Esophagus squamous epithelium (tissue), 5 donors: ENCODE measurements around the gene TEX29. TPM values are rescaled to one million over a fixed set of nuclear protein-coding genes. Genes with fewer than 3 reads are reported as not detected.

Experiments used
- DNase-seq: peaks from one replicate; lab custom pipeline; 2025; lab: John Stamatoyannopoulos, UW
- H3K27ac ChIP-seq, 4 donors: fragments of 200-600 bp; sonication (generic); one replicate each; pipeline ENCODE4 v1.5.1; 2016 to 2019; ENCODE audit warnings: mild to moderate bottlenecking in 1 of 4
- H3K27me3 ChIP-seq, 4 donors: fragments of 200-600 bp; sonication (generic); 1 replicate in 3 of 4; 2 replicates in 1 of 4; pipeline versions ENCODE4 v1.5.1 to v1.6.0; 2017 to 2021; ENCODE audit warnings: antibody characterized with exemption in 1 of 4
- H3K36me3 ChIP-seq, 3 donors: fragments of 200-600 bp; sonication (generic); one replicate each; pipeline ENCODE4 v1.5.1; 2016 to 2019
- H3K4me1 ChIP-seq, 3 donors: fragments of 200-600 bp; sonication (generic); one replicate each; pipeline ENCODE4 v1.5.1; 2017 to 2019
- H3K4me3 ChIP-seq, 4 donors: fragments of 200-600 bp; sonication (generic); 1 replicate in 3 of 4; 2 replicates in 1 of 4; pipeline ENCODE4 v1.5.1; 2016 to 2019; ENCODE audit warnings: mild to moderate bottlenecking in 2 of 4, moderate library complexity in 1 of 4
- H3K9me3 ChIP-seq, 3 donors: fragments of 200-600 bp; sonication (generic); one replicate each; pipeline ENCODE4 v1.5.1; 2016 to 2019
- POLR2A ChIP-seq, 4 donors: fragments of 450-650 bp; IDR thresholded peaks; one replicate each; pipeline ENCODE4 v1.6.1; 2017; ENCODE audit warnings: antibody characterized with exemption in 4 of 4, mild to moderate bottlenecking in 4 of 4, moderate library complexity in 3 of 4
- WGBS, 2 donors: methylation state at CpG; one replicate each; pipeline ENCODE4 v1.1.5; 2018; 5-methylcytosine and 5-hydroxymethylcytosine counted together
- intact Hi-C: fragments of 100-400 bp; cut with DNase I; formaldehyde crosslinking; loops from one replicate; pipeline ENCODE4 v1.15.0; 2022
- total RNA-seq, 4 donors: library from RNA; depleted of rRNA; stranded (reverse); fragments of >200 nt; gene quantifications; one replicate each; pipeline ENCODE4 v1.1.0, GENCODE V29; 2016
- TF ChIP-seq, protein P1 (sequence below), 6 experiments: fragments of 450-650 bp in 4 of 6; fragments of 200-600 bp in 2 of 6; sonication (generic) in 2 of 6; IDR thresholded peaks; one replicate each; pipeline ENCODE4 v1.5.1; 2016 to 2019; ENCODE audit warnings: antibody characterized with exemption in 6 of 6, mild to moderate bottlenecking in 4 of 6, moderate library complexity in 4 of 6
- donor health status: DM: yes; HTN: yes; CAD: no.

Gene TEX29
- total RNA-seq, 4 donors from 2014 or later = not detected

DNA sequence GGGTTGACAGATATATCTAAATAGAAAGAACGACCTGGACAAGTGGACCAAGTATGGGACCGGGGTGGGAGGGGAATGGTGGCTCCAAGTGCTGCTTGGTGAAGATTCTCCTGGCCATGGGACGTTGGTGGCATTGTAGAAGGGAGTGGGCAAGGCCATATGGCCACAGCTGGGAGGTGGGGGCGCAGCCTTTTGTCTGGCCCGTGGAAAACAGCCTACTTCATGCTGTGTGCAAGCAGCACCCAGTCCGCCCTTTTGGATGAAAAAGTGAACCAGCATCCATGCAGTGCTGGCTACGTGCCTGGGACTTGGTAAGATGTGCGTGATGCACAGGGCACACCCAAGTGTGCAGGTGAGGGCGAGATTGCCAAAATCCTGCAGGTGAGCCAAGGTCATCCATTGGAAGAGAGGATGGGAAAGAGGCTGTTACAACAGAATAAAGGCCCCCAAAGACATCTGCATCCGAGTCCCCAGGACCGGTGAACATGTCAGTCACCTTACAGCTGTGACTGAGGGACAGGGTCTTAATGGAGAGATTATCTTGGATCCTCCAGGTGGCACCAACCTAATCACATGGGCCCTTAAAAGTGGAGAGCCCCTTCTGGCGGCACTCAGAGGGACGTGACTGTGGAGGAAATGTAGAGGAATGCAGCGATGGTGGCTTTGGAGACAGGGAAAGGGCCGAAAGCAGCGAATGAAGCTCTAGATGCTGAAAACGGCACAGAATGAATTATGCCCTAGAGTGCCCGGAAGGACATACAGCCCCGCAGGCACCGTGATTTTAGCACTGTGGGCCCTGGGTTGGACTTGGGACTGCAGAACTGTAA, 40.8 kb downstream of the TEX29 start:
- no peak for DNase-seq
- H3K9me3 ChIP-seq = no peaks in the 10 kb centered on the region
- no peaks in the 10 kb centered on the region for H3K4me1 ChIP-seq
- H3K27me3 ChIP-seq = peaks cover 0 to 49% (median 0%) of the 10 kb centered on the region in 4 donors
- TF ChIP-seq, protein P1, sequence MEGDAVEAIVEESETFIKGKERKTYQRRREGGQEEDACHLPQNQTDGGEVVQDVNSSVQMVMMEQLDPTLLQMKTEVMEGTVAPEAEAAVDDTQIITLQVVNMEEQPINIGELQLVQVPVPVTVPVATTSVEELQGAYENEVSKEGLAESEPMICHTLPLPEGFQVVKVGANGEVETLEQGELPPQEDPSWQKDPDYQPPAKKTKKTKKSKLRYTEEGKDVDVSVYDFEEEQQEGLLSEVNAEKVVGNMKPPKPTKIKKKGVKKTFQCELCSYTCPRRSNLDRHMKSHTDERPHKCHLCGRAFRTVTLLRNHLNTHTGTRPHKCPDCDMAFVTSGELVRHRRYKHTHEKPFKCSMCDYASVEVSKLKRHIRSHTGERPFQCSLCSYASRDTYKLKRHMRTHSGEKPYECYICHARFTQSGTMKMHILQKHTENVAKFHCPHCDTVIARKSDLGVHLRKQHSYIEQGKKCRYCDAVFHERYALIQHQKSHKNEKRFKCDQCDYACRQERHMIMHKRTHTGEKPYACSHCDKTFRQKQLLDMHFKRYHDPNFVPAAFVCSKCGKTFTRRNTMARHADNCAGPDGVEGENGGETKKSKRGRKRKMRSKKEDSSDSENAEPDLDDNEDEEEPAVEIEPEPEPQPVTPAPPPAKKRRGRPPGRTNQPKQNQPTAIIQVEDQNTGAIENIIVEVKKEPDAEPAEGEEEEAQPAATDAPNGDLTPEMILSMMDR (IDR thresholded peaks at IDR 0.05) = no peak
- no peak for TF ChIP-seq POLR2A (IDR thresholded peaks at IDR 0.05)
- no peaks in the 10 kb centered on the region for H3K36me3 ChIP-seq
- intact Hi-C loops = no loop called here
- WGBS, 2 donors = 77 to 81% methylated on average over 17 to 19 of the region's 20 CpGs
- H3K27ac ChIP-seq = no peak overlapping the region
- no peak overlapping the region for H3K4me3 ChIP-seq

DNA sequence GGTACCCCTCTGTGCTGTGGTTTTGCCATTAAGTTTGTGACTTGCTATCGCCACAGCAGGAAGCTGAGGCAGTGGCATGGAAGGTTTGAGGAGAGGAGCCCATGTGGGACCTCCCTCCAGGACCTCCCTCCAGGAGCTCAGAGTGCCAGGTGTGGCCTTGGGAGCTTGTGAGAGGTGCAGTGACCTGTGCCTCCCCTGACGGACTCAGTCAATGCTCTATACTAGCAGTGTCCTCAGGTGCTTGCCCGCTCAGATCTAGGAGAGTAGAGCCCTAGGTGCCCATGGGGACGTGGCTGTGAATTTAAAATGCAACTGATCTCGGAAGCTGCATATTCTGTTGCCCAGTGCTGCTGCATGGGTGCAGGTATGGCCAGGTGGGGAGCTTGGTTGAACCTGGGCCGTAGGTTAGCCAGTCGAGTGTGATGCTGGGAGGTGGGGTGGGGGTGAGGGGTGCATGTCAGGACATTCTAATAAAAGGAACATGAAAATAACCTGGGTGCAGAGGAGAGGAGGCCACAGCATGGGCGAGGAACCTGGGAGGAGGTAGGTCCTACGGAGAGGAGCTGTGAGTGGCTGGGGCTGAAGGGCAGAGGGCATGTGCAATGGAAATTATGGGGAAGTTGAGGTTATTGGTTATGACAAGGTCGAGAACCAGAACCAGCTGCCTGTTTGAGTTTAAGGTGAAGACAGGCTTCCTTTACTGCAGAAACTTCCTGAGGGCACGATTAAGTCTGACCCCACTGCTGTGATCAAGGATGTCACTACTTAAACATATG, 41.6 kb downstream of the TEX29 start:
- Histone ChIP-seq H3K9me3 (no peaks in the 10 kb centered on the region), H3K36me3 (no peaks in the 10 kb centered on the region), H3K4me1 (no peaks in the 10 kb centered on the region), H3K4me3 (no peak overlapping the region), H3K27ac (no peak overlapping the region), H3K27me3 (peaks cover 0 to 49% (median 0%) of the 10 kb centered on the region in 4 donors)
- intact Hi-C loops = no loop called here
- WGBS, 2 donors = 66 to 74% methylated on average over 7 of the region's 11 CpGs
- TF ChIP-seq POLR2A (IDR thresholded peaks at IDR 0.05) = no peak
- TF ChIP-seq, protein P1 (IDR thresholded peaks at IDR 0.05) = no peak
- no peak for DNase-seq

DNA sequence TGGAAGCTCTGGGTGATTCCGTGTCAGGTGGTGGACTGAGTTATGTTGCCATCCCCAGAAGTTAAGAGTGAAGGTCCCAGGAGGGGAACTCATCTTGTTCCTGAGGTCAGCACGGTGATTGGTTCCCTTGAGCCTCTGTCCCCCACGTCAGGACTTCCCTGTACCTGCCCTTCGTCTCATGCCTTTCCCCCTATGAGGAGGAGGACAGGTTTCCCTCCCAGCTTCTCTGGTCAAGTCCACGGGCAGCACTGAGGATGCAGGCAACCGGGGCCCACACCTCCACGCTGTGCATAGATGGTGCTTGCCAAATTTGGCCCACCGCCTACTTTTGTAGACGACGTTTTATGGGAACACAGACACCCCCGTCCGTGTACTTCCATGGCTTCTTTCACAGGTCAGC, 42.7 kb downstream of the TEX29 start:
- Histone ChIP-seq H3K36me3 (no peaks in the 10 kb centered on the region), H3K27me3 (peaks cover 0 to 49% (median 0%) of the 10 kb centered on the region in 4 donors), H3K9me3 (no peaks in the 10 kb centered on the region), H3K4me1 (no peaks in the 10 kb centered on the region), H3K27ac (no peak overlapping the region), H3K4me3 (no peak overlapping the region)
- WGBS, 2 donors = 58 to 83% methylated on average over 3 to 10 of the region's 12 CpGs
- no peak for DNase-seq
- TF ChIP-seq, protein P1 (IDR thresholded peaks at IDR 0.05) = no peak
- no peak for TF ChIP-seq POLR2A (IDR thresholded peaks at IDR 0.05)
- intact Hi-C loops = no loop called here

DNA sequence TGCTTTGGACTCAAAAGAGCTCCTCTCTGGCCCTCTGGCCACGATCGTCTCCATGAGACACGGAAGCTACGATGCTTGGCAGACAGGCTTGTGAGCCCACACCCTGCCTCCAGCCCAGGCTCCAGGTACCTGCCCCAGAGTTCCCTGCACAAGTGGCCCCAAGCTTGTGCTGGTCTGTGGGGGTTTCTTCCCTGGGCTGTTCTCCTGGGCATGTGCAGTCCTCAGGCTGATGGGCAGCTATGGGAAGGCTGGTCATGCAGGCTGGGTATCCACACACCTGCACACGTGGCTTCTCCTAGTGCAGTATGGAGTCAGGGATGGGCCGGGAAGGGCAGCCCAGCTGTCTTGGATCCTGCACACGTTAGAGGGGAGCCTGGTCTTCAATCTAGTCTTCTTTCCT, 43.1 kb downstream of the TEX29 start:
- no peak for DNase-seq
- Histone ChIP-seq H3K9me3 (no peaks in the 10 kb centered on the region), H3K36me3 (no peaks in the 10 kb centered on the region), H3K4me3 (no peak overlapping the region), H3K27ac (no peak overlapping the region), H3K27me3 (peaks cover 0 to 49% (median 0%) of the 10 kb centered on the region in 4 donors), H3K4me1 (no peaks in the 10 kb centered on the region)
- WGBS, 2 donors = 52 to 83% methylated on average over 5 to 7 of the region's 7 CpGs
- intact Hi-C loops = no loop called here
- TF ChIP-seq, protein P1 (IDR thresholded peaks at IDR 0.05) = no peak
- TF ChIP-seq POLR2A (IDR thresholded peaks at IDR 0.05) = no peak
